HL-60/S4 treated with retinoic acid at 250 ng/mL for 4 days and 3 days (cell line): Measurements from ENCODE around the gene OR2H2.

Source experiments
- in situ Hi-C: fragments of 300-500 bp; cut with MboI; formaldehyde crosslinking; loops from 2 replicates; pipeline ENCODE4 v1.7.0; 2022; ENCODE audit warnings: low sequenced_read_pairs

Gene OR2H2

GRCh38 chr6:29590218-29590808 is 5.4 kb downstream of the OR2H2 start:
- in situ Hi-C loops, result loop anchor here (25.0 kb wide), 1 partner anchor 903 kb away; no protein-coding TSS in a partner anchor

GRCh38 chr6:29591677-29592076 is 6.8 kb downstream of the OR2H2 start:
- in situ Hi-C loops, result loop anchor here (25.0 kb wide), 1 partner anchor 904 kb away; no protein-coding TSS in a partner anchor

- in situ Hi-C loops, result loop anchor here (25.0 kb wide), 1 partner anchor 906 kb away; no protein-coding TSS in a partner anchor
These were observed 8.4 kb downstream of the OR2H2 start for GRCh38 chr6:29593199-29593855.

- in situ Hi-C loops, result loop anchor here (25.0 kb wide), 1 partner anchor 909 kb away; no protein-coding TSS in a partner anchor
These were observed 11.5 kb downstream of the OR2H2 start for GRCh38 chr6:29596381-29596900.

GRCh38 chr6:29597184-29597583 is 12.3 kb downstream of the OR2H2 start:
- in situ Hi-C loops, result loop anchor here (25.0 kb wide), 1 partner anchor 910 kb away; no protein-coding TSS in a partner anchor

- in situ Hi-C loops, result loop anchor here (25.0 kb wide), 1 partner anchor 911 kb away; no protein-coding TSS in a partner anchor
These were observed 13.3 kb downstream of the OR2H2 start for GRCh38 chr6:29598172-29598747.

GRCh38 chr6:29602564-29603361 is 17.8 kb downstream of the OR2H2 start:
- in situ Hi-C loops, result no loop called here

GRCh38 chr6:29603456-29603855 is 18.5 kb downstream of the OR2H2 start:
- in situ Hi-C loops, result no loop called here

- in situ Hi-C loops, result no loop called here
These were observed 19.0 kb downstream of the OR2H2 start for GRCh38 chr6:29603930-29604329.

- in situ Hi-C loops, result no loop called here
These were observed 23.2 kb downstream of the OR2H2 start for GRCh38 chr6:29608131-29608530.

- in situ Hi-C loops, result no loop called here
These were observed 25.6 kb downstream of the OR2H2 start for GRCh38 chr6:29610540-29610939.

- in situ Hi-C loops, result no loop called here
These were observed 26.5 kb downstream of the OR2H2 start for GRCh38 chr6:29611426-29611825.

GRCh38 chr6:29617782-29618554 is 33.0 kb downstream of the OR2H2 start:
- in situ Hi-C loops, result no loop called here

GRCh38 chr6:29619578-29620160 is 34.7 kb downstream of the OR2H2 start:
- in situ Hi-C loops, result no loop called here

GRCh38 chr6:29620630-29621029 is 35.7 kb downstream of the OR2H2 start:
- in situ Hi-C loops, result no loop called here

GRCh38 chr6:29624520-29624961 is 39.6 kb downstream of the OR2H2 start:
- in situ Hi-C loops, result no loop called here

GRCh38 chr6:29625337-29625930 is 40.5 kb downstream of the OR2H2 start:
- in situ Hi-C loops, result no loop called here

- in situ Hi-C loops, result no loop called here
These were observed 42.2 kb downstream of the OR2H2 start for GRCh38 chr6:29626948-29627754.
